AG04449 (cell line): Measurements from ENCODE around the gene WDR70.
A peak's percentile ranks its signal among the peaks of the same experiment; 100 is the strongest.

Experiments used
- CTCF ChIA-PET: fragments of 350-600 bp; formaldehyde crosslinking; extraction: SDS; loops from one replicate; lab custom pipeline; 2021; ENCODE audit warnings: antibody characterized with exemption; lab: Yijun Ruan, JAX
- POLR2A ChIA-PET: fragments of 400-600, 350-600 bp; formaldehyde crosslinking; extraction: SDS; loops from one replicate; lab custom pipeline; 2020; ENCODE audit warnings: antibody characterized with exemption, inconsistent platforms; lab: Yijun Ruan, JAX
- DNase-seq: peaks from one replicate; pipeline ENCODE4 v3.0.0-alpha.2; 2010; ENCODE audit warnings: low read depth, low spot score
- H3K4me3 ChIP-seq: 2 replicates; pipeline ENCODE4 v1.5.1; 2011; ENCODE audit warnings: low read depth, mild to moderate bottlenecking, control low read depth, low read length
- TF ChIP-seq, protein P1 (sequence below): IDR thresholded peaks from one replicate; pipeline ENCODE4 v1.5.1; 2011; ENCODE audit warnings: mild to moderate bottlenecking, moderate library complexity, low read length, control low read depth, inconsistent platforms; ENCODE audit not compliant: insufficient read depth; ENCODE audit errors: missing control alignments

The WDR70 gene

DNA sequence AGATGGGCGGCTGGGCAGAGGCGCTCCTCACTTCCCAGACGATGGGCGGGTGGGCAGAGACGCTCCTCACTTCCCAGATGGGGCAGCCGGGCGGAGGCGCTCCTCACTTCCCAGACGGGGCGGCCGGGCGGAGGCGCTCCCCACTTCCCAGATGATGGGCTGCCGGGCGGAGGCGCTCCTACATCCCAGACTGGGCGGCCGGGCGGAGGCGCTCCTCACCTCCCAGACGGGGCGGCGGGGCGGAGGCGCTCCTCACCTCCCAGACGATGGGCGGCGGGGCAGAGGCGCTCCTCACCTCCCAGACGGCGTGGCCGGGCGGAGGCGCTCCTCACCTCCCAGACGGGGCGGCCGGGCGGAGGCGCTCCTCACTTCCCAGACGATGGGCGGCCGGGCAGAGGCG, 140.2 kb downstream of the WDR70 start:
- TF ChIP-seq, protein P1, sequence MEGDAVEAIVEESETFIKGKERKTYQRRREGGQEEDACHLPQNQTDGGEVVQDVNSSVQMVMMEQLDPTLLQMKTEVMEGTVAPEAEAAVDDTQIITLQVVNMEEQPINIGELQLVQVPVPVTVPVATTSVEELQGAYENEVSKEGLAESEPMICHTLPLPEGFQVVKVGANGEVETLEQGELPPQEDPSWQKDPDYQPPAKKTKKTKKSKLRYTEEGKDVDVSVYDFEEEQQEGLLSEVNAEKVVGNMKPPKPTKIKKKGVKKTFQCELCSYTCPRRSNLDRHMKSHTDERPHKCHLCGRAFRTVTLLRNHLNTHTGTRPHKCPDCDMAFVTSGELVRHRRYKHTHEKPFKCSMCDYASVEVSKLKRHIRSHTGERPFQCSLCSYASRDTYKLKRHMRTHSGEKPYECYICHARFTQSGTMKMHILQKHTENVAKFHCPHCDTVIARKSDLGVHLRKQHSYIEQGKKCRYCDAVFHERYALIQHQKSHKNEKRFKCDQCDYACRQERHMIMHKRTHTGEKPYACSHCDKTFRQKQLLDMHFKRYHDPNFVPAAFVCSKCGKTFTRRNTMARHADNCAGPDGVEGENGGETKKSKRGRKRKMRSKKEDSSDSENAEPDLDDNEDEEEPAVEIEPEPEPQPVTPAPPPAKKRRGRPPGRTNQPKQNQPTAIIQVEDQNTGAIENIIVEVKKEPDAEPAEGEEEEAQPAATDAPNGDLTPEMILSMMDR: no peak
- H3K4me3 ChIP-seq: no peak overlapping the region
- no peak for DNase-seq
- CTCF ChIA-PET: no interaction called here
- POLR2A ChIA-PET: no interaction called here

DNA sequence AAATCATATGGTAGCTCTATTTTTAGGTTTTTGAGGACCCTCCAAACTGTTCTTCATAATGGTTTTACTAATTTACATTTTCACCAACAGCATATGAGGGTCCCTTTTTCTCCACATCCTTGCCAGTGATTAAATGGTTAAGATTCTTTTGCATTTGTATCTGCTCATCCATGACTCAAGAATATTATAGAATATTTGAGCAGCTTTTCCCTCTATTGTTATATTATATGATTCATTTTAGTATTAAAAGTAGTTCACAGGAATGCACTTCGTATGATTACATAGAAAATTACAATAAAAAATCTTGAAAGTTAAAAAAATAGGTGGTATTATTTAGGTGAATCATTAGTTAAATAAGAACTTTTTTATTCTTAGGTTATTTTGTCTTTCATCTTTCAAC, 140.7 kb downstream of the WDR70 start:
- DNase-seq: no peak
- ChIA-PET POLR2A (no interaction called here), CTCF (no interaction called here)
- TF ChIP-seq, protein P1: no peak
- H3K4me3 ChIP-seq: no peak overlapping the region

GRCh38 chr5:37520811-37521210, 141.7 kb downstream of the WDR70 start:
- TF ChIP-seq, protein P1: no peak
- no peak for DNase-seq
- POLR2A ChIA-PET: no interaction called here
- CTCF ChIA-PET: interaction anchor here (1.4 kb wide), 1 partner anchor 108 kb away, joined by 3 read pairs; no protein-coding TSS in a partner anchor
- no peak overlapping the region for H3K4me3 ChIP-seq

GRCh38 chr5:37532976-37533740, 154.0 kb downstream of the WDR70 start:
- H3K4me3 ChIP-seq: no peak overlapping the region
- TF ChIP-seq, protein P1: no peak
- CTCF ChIA-PET: no interaction called here
- POLR2A ChIA-PET: no interaction called here
- no peak for DNase-seq

GRCh38 chr5:37533851-37534250, 154.7 kb downstream of the WDR70 start:
- TF ChIP-seq, protein P1: no peak
- no peak overlapping the region for H3K4me3 ChIP-seq
- CTCF ChIA-PET: no interaction called here
- POLR2A ChIA-PET: interaction anchor here (0.6 kb wide), 1 partner anchor 182 kb away, joined by 3 read pairs; no protein-coding TSS in a partner anchor
- DNase-seq: peak; percentile 21

DNA sequence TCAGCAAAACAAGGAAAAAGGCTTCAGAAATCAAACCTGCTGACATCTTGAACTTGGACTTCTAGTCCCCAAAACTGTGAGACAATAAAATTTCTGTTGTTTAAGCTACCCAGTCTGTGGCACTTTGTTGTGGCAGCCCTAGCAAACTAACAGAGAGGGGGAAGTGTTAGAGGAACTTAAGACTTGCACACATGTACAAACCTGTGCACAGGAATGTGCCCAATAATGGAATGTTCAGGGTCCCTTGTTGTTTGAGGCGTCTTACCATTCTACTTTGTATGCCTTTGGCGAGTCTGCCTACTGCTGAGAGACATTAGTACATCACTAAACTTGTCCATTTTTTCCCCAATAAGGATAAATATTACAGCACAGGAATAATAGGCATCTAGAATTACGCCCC, 160.3 kb downstream of the WDR70 start:
- POLR2A ChIA-PET: no interaction called here
- TF ChIP-seq, protein P1: no peak
- H3K4me3 ChIP-seq: no peak overlapping the region
- no peak for DNase-seq
- CTCF ChIA-PET: interaction anchor here (0.8 kb wide), 1 partner anchor 8 kb away, joined by 3 read pairs; no protein-coding TSS in a partner anchor
